HepG2 (cell line): ENCODE measurements around the gene SVOPL. TPM values are rescaled to one million over a fixed set of nuclear protein-coding genes. Genes with fewer than 3 reads are reported as not detected.

Experiments used
- ATAC-seq: fragments of 200-7000 bp; cut with Tn5 transposase; 3 replicates; pipeline ENCODE4 v1.9.1; 2020; ENCODE audit warnings: mild to moderate bottlenecking, moderate library complexity
- BruUV-seq: library from RNA; stranded (reverse); fragments of 400-500 nt; replicated peaks from 2 replicates; lab custom pipeline; 2021; lab: Mats Ljungman, UMichigan
- CTCF ChIA-PET: fragments of 300-600 bp; formaldehyde crosslinking; extraction: SDS; loops from one replicate; lab custom pipeline; 2021; ENCODE audit warnings: low total read pairs, inconsistent platforms, low intra/inter-chr PET ratio; lab: Yijun Ruan, JAX
- POLR2A ChIA-PET: fragments of 350-600 bp; sonication (Branson Sonifier 250); formaldehyde crosslinking; loops from one replicate; lab custom pipeline; 2020; ENCODE audit warnings: antibody characterized with exemption, inconsistent platforms; lab: Yijun Ruan, JAX
- DNase-seq: peaks from one replicate; pipeline ENCODE4 v3.0.0-alpha.2; 2015; ENCODE audit warnings: low spot score
- FAIRE-seq: peaks from 3 replicates; lab custom pipeline; 2011; peaks lifted over from hg19 to GRCh38; lab: Jason Lieb, UNC
- H2AFZ ChIP-seq: one replicate; pipeline ENCODE4 v1.6.1; 2011; ENCODE audit warnings: low read length, inconsistent platforms
- H3K27ac ChIP-seq: fragments of 300-600 bp; 3 replicates; pipeline ENCODE4 v1.8.0; 2011; ENCODE audit warnings: mixed run types, mild to moderate bottlenecking, mixed read lengths, low read length, inconsistent platforms; ENCODE audit not compliant: insufficient read depth; ENCODE audit errors: extremely low read length
- H3K27me3 ChIP-seq, 2 experiments: fragments of 200-600 bp in 1 of 2; 2 replicates in 1 of 2; 3 replicates in 1 of 2; pipeline versions ENCODE4 v1.6.0 to v1.8.0; 2011; ENCODE audit warnings: low read length in 2 of 2, mild to moderate bottlenecking in 2 of 2, moderate library complexity in 2 of 2, inconsistent platforms in 1 of 2; ENCODE audit not compliant: insufficient read depth in 2 of 2, control insufficient read depth in 1 of 2
- H3K36me3 ChIP-seq, 2 experiments: fragments of 200-600 bp in 1 of 2; replicated peaks in 1 of 2; 2 replicates in 1 of 2; 3 replicates in 1 of 2; pipeline versions ENCODE4 v1.5.1 to v1.8.0; 2011; ENCODE audit warnings: low read length in 2 of 2, inconsistent platforms in 1 of 2; ENCODE audit not compliant: insufficient read depth in 2 of 2, control insufficient read depth in 1 of 2
- H3K4me1 ChIP-seq: 2 replicates; pipeline ENCODE4 v1.5.1; 2012; ENCODE audit warnings: low read length, inconsistent platforms; ENCODE audit not compliant: insufficient read depth
- H3K4me2 ChIP-seq: 2 replicates; pipeline ENCODE4 v1.6.0; 2011; ENCODE audit warnings: low read depth, low read length, inconsistent platforms
- H3K4me3 ChIP-seq, 3 experiments: fragments of 200-600 bp in 1 of 3; sonication (generic), shearing (Covaris generic) in 1 of 3; replicated peaks in 1 of 3; 2 replicates each; pipeline ENCODE4 v1.5.1; 2011 to 2016; ENCODE audit warnings: low read length in 3 of 3, inconsistent platforms in 2 of 3, low read depth in 2 of 3, mild to moderate bottlenecking in 2 of 3, control low read depth in 1 of 3, mixed read lengths in 1 of 3; ENCODE audit not compliant: insufficient read depth in 1 of 3
- H3K79me2 ChIP-seq: one replicate; pipeline ENCODE4 v1.6.1; 2011; ENCODE audit warnings: low read length, inconsistent platforms; ENCODE audit not compliant: insufficient read depth
- H3K9ac ChIP-seq: 2 replicates; pipeline ENCODE4 v1.6.0; 2011; ENCODE audit warnings: mild to moderate bottlenecking, low read depth, low read length, inconsistent platforms; ENCODE audit not compliant: insufficient read depth
- H3K9me3 ChIP-seq: 2 replicates; pipeline ENCODE4 v1.5.1; 2012; ENCODE audit warnings: mild to moderate bottlenecking, low read length
- H4K20me1 ChIP-seq: 2 replicates; pipeline ENCODE4 v1.6.0; 2011; ENCODE audit warnings: inconsistent platforms, mild to moderate bottlenecking, low read length, moderate library complexity; ENCODE audit not compliant: insufficient read depth
- AGO2 ChIP-seq: fragments of 200-400 bp; formaldehyde crosslinking; optimal IDR thresholded peaks from 2 replicates; pipeline ENCODE3; 2017; ENCODE audit warnings: mild to moderate bottlenecking, low read depth, low read length, moderate library complexity
- RBM22 ChIP-seq: fragments of 200-400 bp; formaldehyde crosslinking; optimal IDR thresholded peaks from 2 replicates; pipeline ENCODE3; 2017; ENCODE audit warnings: mild to moderate bottlenecking, low read length, moderate library complexity
- SP5 ChIP-seq: IDR thresholded peaks from 2 replicates; pipeline ENCODE4 v1.6.1; 2016; ENCODE audit warnings: low read depth, borderline replicate concordance
- ZFP62 ChIP-seq: sonication (generic); formaldehyde crosslinking; IDR thresholded peaks from 2 replicates; pipeline ENCODE4 v1.4.0; 2020; ENCODE audit warnings: missing genetic modification reagents
- ZNF770 ChIP-seq: sonication (generic); formaldehyde crosslinking; IDR thresholded peaks from 2 replicates; pipeline ENCODE4 v1.5.0; 2020; ENCODE audit warnings: mild to moderate bottlenecking, missing genetic modification reagents
- WGBS: methylation state at CpG from one replicate; pipeline ENCODE4 v1.1.6; 2017; ENCODE audit warnings: low lambda C conversion rate; 5-methylcytosine and 5-hydroxymethylcytosine counted together
- in situ Hi-C: cut with HindIII; loops from 2 replicates; pipeline ENCODE4 v1.10.0; 2017; ENCODE audit warnings: low pct_unique_long_range_greater_than_20kb; ENCODE audit not compliant: extremely low pct_ligation_motif_present
- intact Hi-C: fragments of 100-400 bp; cut with micrococcal nuclease; formaldehyde crosslinking; loops from one replicate; pipeline ENCODE4 v1.10.0; 2022; ENCODE audit not compliant: unreplicated experiment
- polyA plus RNA-seq, 8 experiments: library from polyadenylated mRNA; depleted of rRNA in 3 of 8; stranded (reverse) in 7 of 8; unstranded in 1 of 8; fragments of >200 nt; fragmentation: Illumina TruSeq in 4 of 8; extraction: Trizol in 4 of 8; gene quantifications; 2 replicates each; pipeline versions ENCODE4 v1.2.1 to v1.2.3, GENCODE V29; 2011 to 2016; ENCODE audit warnings: low read depth in 4 of 8, missing spikeins in 1 of 8, mixed read lengths in 1 of 8; ENCODE audit not compliant: insufficient read depth in 1 of 8
- total RNA-seq, 5 experiments: library from RNA; depleted of rRNA; stranded (reverse); fragments of >200 nt; fragmentation: Illumina TruSeq; extraction: Trizol; gene quantifications; 2 replicates each; pipeline ENCODE4 v1.2.3, GENCODE V29; 2016; ENCODE audit warnings: low read depth in 1 of 5

The SVOPL gene
- total and polyA plus RNA-seq, 2 of the 13 experiments (the other 11 are each of a cell fraction or from before 2014, with no cell fraction given), result not detected

GRCh38 chr7:138595454-138595853 lies 105.7 kb downstream of the SVOPL start:
- Histone ChIP-seq H3K9ac (no peak overlapping the region), H3K36me3 (no peaks in the 10 kb centered on the region), H3K27ac (no peak overlapping the region), H2AFZ (no peak overlapping the region), H3K4me1 (no peaks in the 10 kb centered on the region), H3K9me3 (no peaks in the 10 kb centered on the region), H3K4me2 (no peak overlapping the region), H3K27me3 (no peaks in the 10 kb centered on the region), H3K79me2 (no peaks in the 10 kb centered on the region), H3K4me3 (no peak overlapping the region), H4K20me1 (no peaks in the 10 kb centered on the region)
- no peak for DNase-seq
- 74% methylated on average over 2 of the region's 2 CpGs for WGBS
- TF ChIP-seq ZFP62 (CRISPR knock-in tag), result no peak
- ATAC-seq, result no peak
- in situ Hi-C loops, result loop anchor here (10.0 kb wide), 1 partner anchor 139 kb away; no protein-coding TSS in a partner anchor
- POLR2A ChIA-PET, result no interaction called here
- FAIRE-seq, result no peak
- intact Hi-C loops, result no loop called here
- no TSS peak for BruUV-seq
- CTCF ChIA-PET, result no interaction called here

- Histone ChIP-seq H4K20me1 (no peaks in the 10 kb centered on the region; the same call in 1 of the 2 replicates), H3K9me3 (no peaks in the 10 kb centered on the region), H3K4me1 (no peaks in the 10 kb centered on the region), H3K4me2 (no peak overlapping the region), H2AFZ (no peak overlapping the region), H3K27me3 (no peaks in the 10 kb centered on the region), H3K36me3 (peaks cover 0 to 16% of the 10 kb centered on the region in 2 experiments; a peak in 2 of 5 replicates), H3K9ac (no peak overlapping the region), H3K27ac (no peak overlapping the region)
- POLR2A ChIA-PET, result no interaction called here
- no peak for ATAC-seq
- in situ Hi-C loops, result loop anchor here (10.0 kb wide), 1 partner anchor 145 kb away; no protein-coding TSS in a partner anchor
- no peak for FAIRE-seq
- CTCF ChIA-PET, result no interaction called here
- no TSS peak for BruUV-seq
- TF ChIP-seq RBM22 (peak; percentile 91), AGO2 (peak; percentile 56), ZNF770 (CRISPR knock-in tag) (peak; percentile 82), SP5 (CRISPR knock-in tag) (no peak)
- TF ChIP-seq, all 625 proteins: peak for 3
- Histone ChIP-seq H3K4me3 (no peak overlapping the region), H3K79me2 (no peaks in the 10 kb centered on the region)
- DNase-seq, result no peak
- intact Hi-C loops, result loop anchor here (5.0 kb wide), 1 partner anchor 147 kb away; no protein-coding TSS in a partner anchor
- 84% methylated on average over 1 of the region's 1 CpG for WGBS
These were observed 111.0 kb downstream of the SVOPL start for GRCh38 chr7:138590154-138590553.
